Spleen (tissue), 13 donors: ENCODE measurements around the gene E2F3. TPM values are rescaled to one million over a fixed set of nuclear protein-coding genes. Genes with fewer than 3 reads are reported as not detected.

Experiments
- DNase-seq: peaks from one replicate; pipeline ENCODE4 v3.0.0-alpha.2; 2020
- H3K27ac ChIP-seq, 8 donors: fragments of 200-600 bp; sonication (generic) in 7 of 8; 1 replicate in 4 of 8; 2 replicates in 4 of 8; pipeline versions ENCODE4 v1.5.0 to v1.8.0; 2016 to 2021; ENCODE audit warnings: inconsistent platforms in 4 of 8, mild to moderate bottlenecking in 4 of 8, moderate library complexity in 1 of 8
- H3K27me3 ChIP-seq, 7 donors: fragments of 200-600 bp; sonication (generic) in 6 of 7; replicated peaks in 1 of 7; 1 replicate in 4 of 7; 2 replicates in 3 of 7; pipeline versions ENCODE4 v1.5.0 to v1.8.0; 2016 to 2021; ENCODE audit warnings: inconsistent platforms in 3 of 7, mild to moderate bottlenecking in 1 of 7
- H3K36me3 ChIP-seq, 6 donors: fragments of 200-600 bp; sonication (generic) in 5 of 6; 1 replicate in 4 of 6; 2 replicates in 2 of 6; pipeline versions ENCODE4 v1.5.0 to v1.8.0; 2016 to 2021; ENCODE audit warnings: inconsistent platforms in 2 of 6
- H3K4me1 ChIP-seq, 6 donors: fragments of 200-600 bp; sonication (generic) in 5 of 6; 1 replicate in 3 of 6; 2 replicates in 3 of 6; pipeline versions ENCODE4 v1.5.0 to v1.8.0; 2016 to 2021; ENCODE audit warnings: inconsistent platforms in 3 of 6
- H3K4me3 ChIP-seq, 8 donors: fragments of 200-600 bp; sonication (generic) in 7 of 8; 1 replicate in 4 of 8; 2 replicates in 4 of 8; pipeline versions ENCODE4 v1.5.0 to v1.8.0; 2016 to 2021; ENCODE audit warnings: inconsistent platforms in 4 of 8, mild to moderate bottlenecking in 4 of 8, moderate library complexity in 2 of 8
- H3K9me3 ChIP-seq, 8 donors: fragments of 200-600 bp; sonication (generic) in 7 of 8; 1 replicate in 4 of 8; 2 replicates in 4 of 8; pipeline versions ENCODE4 v1.5.0 to v1.8.0; 2016 to 2021; ENCODE audit warnings: inconsistent platforms in 4 of 8
- POLR2A ChIP-seq, 3 donors: fragments of 450-650 bp; IDR thresholded peaks; one replicate each; pipeline ENCODE4 v1.5.1; 2017; ENCODE audit warnings: antibody characterized with exemption in 3 of 3, mild to moderate bottlenecking in 1 of 3
- POLR2AphosphoS5 ChIP-seq, 3 donors: sonication (generic); formaldehyde crosslinking; IDR thresholded peaks; one replicate each; pipeline ENCODE4 v1.5.1; 2017; ENCODE audit warnings: antibody characterized with exemption in 3 of 3
- WGBS, 5 donors: extraction: QIAGEN DNeasy Blood & Tissue Kit in 3 of 5; methylation state at CpG; one replicate each; pipeline versions ENCODE4 v1.1.5 to v1.1.7; 2013 to 2018; 5-methylcytosine and 5-hydroxymethylcytosine counted together
- intact Hi-C: fragments of 100-400 bp; cut with DNase I; formaldehyde crosslinking; loops from one replicate; pipeline ENCODE4 v1.15.0; 2023; ENCODE audit warnings: low total_unique reads
- long read RNA-seq, 2 donors: transcript quantifications; one replicate each; lab custom pipeline, GENCODE V29; 2026
- polyA plus RNA-seq, 3 donors: library from polyadenylated mRNA; stranded (reverse); fragments of 200-250 nt; gene quantifications; one replicate each; pipeline ENCODE4 v1.2.1, GENCODE V29; 2013
- total RNA-seq, 7 donors: library from RNA; depleted of rRNA in 3 of 7; stranded (reverse); fragments of >200 nt in 3 of 7; fragmentation: NEBNext Ultra II Directional in 4 of 7; extraction: Animal tissue kit (Norgen Biotek cat#: 25700) in 4 of 7; gene quantifications; one replicate each; pipeline versions ENCODE4 v1.1.0 to v1.2.1, GENCODE V29; 2016 to 2021
- TF ChIP-seq, protein P1 (sequence below), 11 experiments: fragments of 200-600 bp in 7 of 11; fragments of 450-650 bp in 4 of 11; sonication (generic) in 4 of 11; IDR thresholded peaks in 8 of 11; conservative IDR thresholded peaks in 3 of 11; 1 replicate in 7 of 11; 2 replicates in 4 of 11; pipeline versions ENCODE4 v1.4.0 to v1.8.0; 2016 to 2021; ENCODE audit warnings: antibody characterized with exemption in 11 of 11, inconsistent platforms in 4 of 11, mild to moderate bottlenecking in 1 of 11
- donor health status: healthy with polysubstance abuse.
- donor health status: DM: no; HTN: no; CAD: no; lungs with moderate emphysema.
- donor health status: DM: no; HTN: no; CAD: no.
- donor health status: Bipolar disorder and iron deficiency.
- donor health status: healthy.
- donor health status: DM: no; HTN: no; CAD: no.
- donor health status: DM: yes; HTN: yes; CAD: no.

Gene E2F3
- total RNA-seq = 10 to 100 TPM; 13.2 to 22.9 (median 16.4) TPM
- 1 to 10 TPM; 5.8 to 7.8 (median 6.2) TPM for polyA plus RNA-seq
- long read RNA-seq, donor 1 = 0 reads
- long read RNA-seq, donor 2 = 0 reads

DNA sequence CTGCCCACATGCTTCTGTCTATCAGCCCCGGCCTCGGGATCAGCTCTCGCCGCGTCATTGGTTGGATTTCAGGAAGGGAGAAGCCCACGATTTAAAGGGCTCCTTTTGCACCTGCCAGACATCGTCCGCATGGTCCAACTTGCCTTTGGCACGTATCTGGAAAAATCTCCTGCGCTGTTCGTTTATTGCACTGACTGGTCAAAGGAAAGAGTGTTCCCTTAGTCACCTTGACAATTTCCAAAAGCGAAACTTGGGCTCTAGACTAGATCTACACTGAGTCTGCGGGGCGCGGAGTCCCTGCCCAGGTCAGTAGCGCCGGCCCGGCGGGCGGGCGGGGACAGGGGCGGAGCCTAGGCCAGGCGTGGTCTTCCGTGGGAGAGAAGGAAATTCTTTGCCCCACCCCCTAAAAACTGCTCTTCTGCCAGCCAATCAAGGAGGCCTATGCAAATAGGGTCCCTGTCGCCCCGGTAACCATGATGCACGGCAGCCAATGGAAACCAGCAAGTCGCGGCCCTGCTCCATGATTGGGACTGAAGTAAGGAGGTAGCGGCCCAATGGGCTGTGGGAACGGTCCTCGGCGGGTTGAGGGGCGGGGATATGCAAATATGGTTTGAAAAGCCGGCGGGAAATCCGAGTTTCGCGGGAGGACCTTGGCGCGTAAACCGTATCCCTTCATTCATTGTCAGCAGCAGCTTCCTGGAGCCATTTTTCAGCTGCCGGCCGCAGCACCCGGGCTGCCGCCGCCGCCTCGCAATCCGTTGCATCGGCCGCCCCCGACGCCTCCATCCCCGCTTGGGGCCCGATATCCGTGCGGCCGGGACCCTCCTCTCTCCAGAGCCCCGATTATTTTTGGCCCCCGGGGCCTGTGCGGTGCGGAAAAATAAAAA lies at the start of gene E2F3:
Gene E2F3, plus strand, starts transcription at position 675 of the 887 bp plus-strand sequence. CDS start 354 bp downstream, outside the sequence.
- 0% methylated on average over 53 to 63 of the region's 63 CpGs for WGBS, 5 donors
- Histone ChIP-seq H3K27me3 (no peaks in the 10 kb centered on the region), H3K4me3 (peak within 1 kb of the TSS; percentile 61 to 95 (median 84)), H3K4me1 (peaks cover 0 to 51% (median 28%) of the 10 kb centered on the region in 6 donors), H3K36me3 (peaks cover 0 to 10% (median 0%) of the 10 kb centered on the region in 6 donors), H3K27ac (peak within 1 kb of the TSS; percentile 67 to 98 (median 92)), H3K9me3 (no peaks in the 10 kb centered on the region)
- peak; percentile 98 for DNase-seq
- intact Hi-C loops = loop anchor here (5.0 to 10.0 kb wide), 2 partner anchors 107 to 126 kb away; no protein-coding TSS in a partner anchor
- TF ChIP-seq POLR2A (IDR thresholded peaks at IDR 0.05) = no peak
- peak; percentile 53 to 82 (median 70) for TF ChIP-seq POLR2AphosphoS5 (IDR thresholded peaks at IDR 0.05)

DNA sequence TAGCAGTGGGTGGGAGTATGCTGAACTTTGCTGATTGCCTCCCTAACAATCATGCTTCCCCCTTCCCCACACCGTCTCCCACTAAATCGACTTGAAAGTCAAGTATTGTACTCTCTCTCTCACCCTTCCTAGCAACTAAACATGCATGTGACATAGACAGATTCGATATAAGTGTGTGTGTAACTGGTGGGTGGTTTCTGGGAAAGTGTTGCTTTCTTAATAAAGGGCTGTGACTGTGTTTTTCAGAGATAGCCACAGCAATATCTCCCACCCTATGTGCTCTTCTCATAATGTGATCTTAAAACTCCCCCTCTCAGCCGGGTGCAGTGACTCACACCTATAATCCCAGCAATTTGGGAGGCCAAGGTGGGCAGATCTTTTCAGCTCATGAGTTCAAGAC lies 49.3 kb upstream of the E2F3 start:
- no peaks in the 10 kb centered on the region for H3K36me3 ChIP-seq
- peaks cover 0 to 22% (median 16%) of the 10 kb centered on the region in 8 donors for H3K9me3 ChIP-seq
- TF ChIP-seq, protein P1, sequence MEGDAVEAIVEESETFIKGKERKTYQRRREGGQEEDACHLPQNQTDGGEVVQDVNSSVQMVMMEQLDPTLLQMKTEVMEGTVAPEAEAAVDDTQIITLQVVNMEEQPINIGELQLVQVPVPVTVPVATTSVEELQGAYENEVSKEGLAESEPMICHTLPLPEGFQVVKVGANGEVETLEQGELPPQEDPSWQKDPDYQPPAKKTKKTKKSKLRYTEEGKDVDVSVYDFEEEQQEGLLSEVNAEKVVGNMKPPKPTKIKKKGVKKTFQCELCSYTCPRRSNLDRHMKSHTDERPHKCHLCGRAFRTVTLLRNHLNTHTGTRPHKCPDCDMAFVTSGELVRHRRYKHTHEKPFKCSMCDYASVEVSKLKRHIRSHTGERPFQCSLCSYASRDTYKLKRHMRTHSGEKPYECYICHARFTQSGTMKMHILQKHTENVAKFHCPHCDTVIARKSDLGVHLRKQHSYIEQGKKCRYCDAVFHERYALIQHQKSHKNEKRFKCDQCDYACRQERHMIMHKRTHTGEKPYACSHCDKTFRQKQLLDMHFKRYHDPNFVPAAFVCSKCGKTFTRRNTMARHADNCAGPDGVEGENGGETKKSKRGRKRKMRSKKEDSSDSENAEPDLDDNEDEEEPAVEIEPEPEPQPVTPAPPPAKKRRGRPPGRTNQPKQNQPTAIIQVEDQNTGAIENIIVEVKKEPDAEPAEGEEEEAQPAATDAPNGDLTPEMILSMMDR (IDR thresholded peaks at IDR 0.05 in 8 of 11, conservative IDR thresholded peaks at IDR 0.05 in 3 of 11) = no peak
- TF ChIP-seq POLR2A (IDR thresholded peaks at IDR 0.05) = no peak
- no peak for TF ChIP-seq POLR2AphosphoS5 (IDR thresholded peaks at IDR 0.05)
- no peaks in the 10 kb centered on the region for H3K27me3 ChIP-seq
- no peak overlapping the region for H3K27ac ChIP-seq
- DNase-seq = no peak
- H3K4me1 ChIP-seq = no peaks in the 10 kb centered on the region
- intact Hi-C loops = no loop called here
- WGBS, 5 donors = 59 to 75% (median 68%) methylated on average over 4 of the region's 4 CpGs
- H3K4me3 ChIP-seq = no peak overlapping the region

DNA sequence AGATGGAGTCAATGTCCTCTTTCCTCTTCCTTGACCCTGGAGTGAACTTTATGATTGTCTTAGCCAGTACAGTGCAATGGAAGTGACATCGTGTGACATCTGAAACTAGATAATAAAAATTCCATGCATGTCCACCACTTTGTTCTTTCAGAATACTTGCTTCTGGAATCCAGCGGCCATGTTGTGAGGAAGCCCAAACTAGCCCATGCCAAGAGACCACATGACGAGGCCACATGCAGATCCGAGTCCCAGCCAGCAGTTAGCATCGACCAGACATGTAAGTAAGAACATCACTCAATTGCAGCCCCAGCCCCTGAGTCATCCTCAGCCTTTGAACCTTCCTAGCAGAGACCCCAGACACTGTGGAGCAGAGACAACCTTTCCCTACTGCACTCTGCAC lies 48.5 kb upstream of the E2F3 start:
- H3K27ac ChIP-seq = no peak overlapping the region
- H3K36me3 ChIP-seq = no peaks in the 10 kb centered on the region
- intact Hi-C loops = no loop called here
- H3K27me3 ChIP-seq = no peaks in the 10 kb centered on the region
- no peak for TF ChIP-seq POLR2AphosphoS5 (IDR thresholded peaks at IDR 0.05)
- no peak overlapping the region for H3K4me3 ChIP-seq
- 87 to 93% (median 90%) methylated on average over 5 of the region's 5 CpGs for WGBS, 5 donors
- H3K9me3 ChIP-seq = peaks cover 0 to 21% (median 13%) of the 10 kb centered on the region in 8 donors
- no peak for DNase-seq
- H3K4me1 ChIP-seq = no peaks in the 10 kb centered on the region

DNA sequence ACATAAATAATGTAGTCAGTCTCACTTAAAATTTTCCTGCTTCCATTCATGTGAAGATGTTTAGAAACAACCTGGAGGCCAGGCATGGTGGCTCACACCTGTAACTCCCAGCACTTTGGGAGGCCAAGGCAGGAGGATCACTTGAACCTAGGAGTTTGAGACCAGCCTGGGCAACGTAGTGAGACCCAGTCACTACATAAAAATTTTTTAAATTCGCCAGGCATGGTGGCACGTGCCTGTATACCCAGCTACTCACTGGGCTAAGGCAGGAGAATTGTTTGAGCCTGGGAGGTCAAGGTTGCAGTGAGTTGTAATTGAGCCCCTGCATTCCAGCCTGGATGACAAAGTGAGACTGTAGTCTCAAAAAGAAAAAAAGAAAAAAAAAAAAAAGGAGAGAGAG lies 47.3 kb upstream of the E2F3 start:
- no peak overlapping the region for H3K4me3 ChIP-seq
- intact Hi-C loops = no loop called here
- peaks cover 0 to 21% (median 13%) of the 10 kb centered on the region in 8 donors for H3K9me3 ChIP-seq
- H3K27ac ChIP-seq = no peak overlapping the region
- no peaks in the 10 kb centered on the region for H3K4me1 ChIP-seq
- TF ChIP-seq POLR2A (IDR thresholded peaks at IDR 0.05) (no peak), POLR2AphosphoS5 (IDR thresholded peaks at IDR 0.05) (no peak)
- TF ChIP-seq, protein P1 (IDR thresholded peaks at IDR 0.05 in 8 of 11, conservative IDR thresholded peaks at IDR 0.05 in 3 of 11) = no peak
- no peaks in the 10 kb centered on the region for H3K27me3 ChIP-seq
- H3K36me3 ChIP-seq = no peaks in the 10 kb centered on the region
- WGBS, 5 donors = 75 to 89% (median 87%) methylated on average over 3 of the region's 3 CpGs
- no peak for DNase-seq
